ENCODE data around the gene CDV3.

GRCh38 chr3:133573629-133574194 lies at the start of gene CDV3:
- no peak for TF ChIP-seq PATZ1 (CRISPR knock-in tag; IDR thresholded peaks at IDR 0.05; ENCODE audit: borderline replicate concordance)
- no peak for TF ChIP-seq ARNTL (CRISPR knock-in tag; IDR thresholded peaks at IDR 0.05; ENCODE audit: borderline replicate concordance, low read depth)

Data from SK-N-SH treated with all-trans-retinoic acid at 6 μM for 48 hours (cell line).